Thyroid gland (tissue), 4 donors: ENCODE measurements around the gene LDAH. TPM values are rescaled to one million over a fixed set of nuclear protein-coding genes. Genes with fewer than 3 reads are reported as not detected.
"Not testable (repeated sequence)": the region's sequence is repeated elsewhere in the genome, so short reads cannot be mapped to it uniquely, and the experiment has no call there.

Experiments used
- DNase-seq, 2 donors: peaks; one replicate each; pipeline ENCODE4 v3.0.0-alpha.2; 2019
- H3K27ac ChIP-seq, 3 donors: fragments of 200-600 bp; sonication (generic); 1 replicate in 2 of 3; 2 replicates in 1 of 3; pipeline ENCODE4 v1.5.1; 2016 to 2019; ENCODE audit warnings: mild to moderate bottlenecking in 1 of 3, moderate library complexity in 1 of 3
- H3K27me3 ChIP-seq: fragments of 200-600 bp; sonication (generic); one replicate; pipeline ENCODE4 v1.5.1; 2019
- H3K36me3 ChIP-seq, 2 donors: fragments of 200-600 bp; sonication (generic); one replicate each; pipeline ENCODE4 v1.5.1; 2016 to 2019
- H3K4me1 ChIP-seq, 2 donors: fragments of 200-600 bp; sonication (generic); one replicate each; pipeline ENCODE4 v1.5.1; 2017 to 2019
- H3K4me3 ChIP-seq, 3 donors: fragments of 200-600 bp; sonication (generic); replicated peaks in 1 of 3; 1 replicate in 2 of 3; 2 replicates in 1 of 3; pipeline ENCODE4 v1.5.1; 2016; ENCODE audit warnings: mild to moderate bottlenecking in 1 of 3
- H3K9me3 ChIP-seq: fragments of 200-600 bp; sonication (generic); one replicate; pipeline ENCODE4 v1.5.1; 2017
- POLR2A ChIP-seq, 2 donors: fragments of 450-650 bp; IDR thresholded peaks; one replicate each; pipeline ENCODE4 v1.6.1; 2017; ENCODE audit warnings: antibody characterized with exemption in 2 of 2, mild to moderate bottlenecking in 2 of 2, moderate library complexity in 1 of 2
- WGBS, 2 donors: methylation state at CpG; one replicate each; pipeline ENCODE4 v1.1.5; 2017; 5-methylcytosine and 5-hydroxymethylcytosine counted together
- intact Hi-C: fragments of 100-400 bp; cut with DNase I; formaldehyde crosslinking; loops from one replicate; pipeline ENCODE4 v1.15.1; 2023
- total RNA-seq, 4 donors: library from RNA; depleted of rRNA; stranded (reverse); fragments of >200 nt; gene quantifications; one replicate each; pipeline ENCODE4 v1.2.3, GENCODE V29; 2016
- TF ChIP-seq, protein P1 (sequence below), 6 experiments: fragments of 200-600 bp in 3 of 6; fragments of 450-650 bp in 3 of 6; sonication (generic) in 3 of 6; IDR thresholded peaks; one replicate each; pipeline ENCODE4 v1.5.1; 2016 to 2019; ENCODE audit warnings: antibody characterized with exemption in 6 of 6, mild to moderate bottlenecking in 2 of 6, inconsistent platforms in 1 of 6, moderate library complexity in 1 of 6

Gene LDAH
- total RNA-seq, 4 donors from 2014 or later = 11.6 to 17.2 (median 16.2) TPM

DNA sequence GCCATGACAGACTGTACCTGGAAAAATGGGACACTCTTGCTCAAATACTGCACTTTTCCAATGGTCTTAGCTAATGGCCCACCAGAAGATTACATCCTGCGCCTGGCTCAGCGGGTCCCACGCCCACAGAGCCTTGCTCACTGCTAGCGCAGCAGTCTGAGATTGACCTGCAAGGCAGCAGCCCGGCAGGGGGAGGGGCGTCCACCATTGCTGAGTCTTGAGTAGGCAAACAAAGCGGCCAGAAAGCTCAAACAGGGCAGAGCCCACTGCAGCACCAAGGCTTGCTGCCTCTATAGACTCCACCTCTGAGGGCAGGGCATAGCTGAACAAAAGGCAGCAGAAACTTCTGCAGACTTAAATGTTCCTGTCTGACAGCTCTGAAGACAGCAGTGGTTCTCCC lies 111.3 kb downstream of the LDAH start:
- H3K27ac ChIP-seq, DNase-seq, H3K36me3 ChIP-seq, H3K27me3 ChIP-seq, H3K4me3 ChIP-seq, H3K4me1 ChIP-seq, H3K9me3 ChIP-seq, intact Hi-C loops: not testable (repeated sequence)
- WGBS, 2 donors = 94 to 100% methylated on average over 5 to 7 of the region's 7 CpGs

DNA sequence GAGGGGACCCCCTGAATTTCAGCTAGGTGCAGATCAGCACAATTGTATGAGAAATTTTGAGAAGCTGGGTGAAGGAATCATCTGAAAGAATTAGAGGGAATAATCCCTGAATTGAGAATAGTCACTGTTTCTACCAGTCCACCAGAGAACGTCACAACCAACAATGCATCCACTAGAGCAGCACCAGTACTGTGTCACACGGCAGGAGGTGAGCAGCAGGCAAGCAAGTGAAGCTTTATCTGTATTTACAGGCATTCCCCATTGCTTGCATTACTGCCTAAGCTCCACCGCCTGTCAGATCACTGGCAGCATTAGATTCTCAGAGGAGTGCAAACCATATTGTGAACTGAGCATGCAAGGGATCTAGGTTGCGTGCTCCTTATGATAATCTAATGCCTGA lies 115.3 kb downstream of the LDAH start:
- Histone ChIP-seq H3K27ac (no peak overlapping the region), H3K9me3 (no peaks in the 10 kb centered on the region), H3K4me1 (no peaks in the 10 kb centered on the region), H3K27me3 (no peaks in the 10 kb centered on the region), H3K4me3 (no peak overlapping the region), H3K36me3 (no peaks in the 10 kb centered on the region)
- WGBS, 2 donors = 79% methylated on average over 4 of the region's 4 CpGs
- TF ChIP-seq, protein P1, sequence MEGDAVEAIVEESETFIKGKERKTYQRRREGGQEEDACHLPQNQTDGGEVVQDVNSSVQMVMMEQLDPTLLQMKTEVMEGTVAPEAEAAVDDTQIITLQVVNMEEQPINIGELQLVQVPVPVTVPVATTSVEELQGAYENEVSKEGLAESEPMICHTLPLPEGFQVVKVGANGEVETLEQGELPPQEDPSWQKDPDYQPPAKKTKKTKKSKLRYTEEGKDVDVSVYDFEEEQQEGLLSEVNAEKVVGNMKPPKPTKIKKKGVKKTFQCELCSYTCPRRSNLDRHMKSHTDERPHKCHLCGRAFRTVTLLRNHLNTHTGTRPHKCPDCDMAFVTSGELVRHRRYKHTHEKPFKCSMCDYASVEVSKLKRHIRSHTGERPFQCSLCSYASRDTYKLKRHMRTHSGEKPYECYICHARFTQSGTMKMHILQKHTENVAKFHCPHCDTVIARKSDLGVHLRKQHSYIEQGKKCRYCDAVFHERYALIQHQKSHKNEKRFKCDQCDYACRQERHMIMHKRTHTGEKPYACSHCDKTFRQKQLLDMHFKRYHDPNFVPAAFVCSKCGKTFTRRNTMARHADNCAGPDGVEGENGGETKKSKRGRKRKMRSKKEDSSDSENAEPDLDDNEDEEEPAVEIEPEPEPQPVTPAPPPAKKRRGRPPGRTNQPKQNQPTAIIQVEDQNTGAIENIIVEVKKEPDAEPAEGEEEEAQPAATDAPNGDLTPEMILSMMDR (IDR thresholded peaks at IDR 0.05) = no peak
- no peak for DNase-seq
- intact Hi-C loops = no loop called here

DNA sequence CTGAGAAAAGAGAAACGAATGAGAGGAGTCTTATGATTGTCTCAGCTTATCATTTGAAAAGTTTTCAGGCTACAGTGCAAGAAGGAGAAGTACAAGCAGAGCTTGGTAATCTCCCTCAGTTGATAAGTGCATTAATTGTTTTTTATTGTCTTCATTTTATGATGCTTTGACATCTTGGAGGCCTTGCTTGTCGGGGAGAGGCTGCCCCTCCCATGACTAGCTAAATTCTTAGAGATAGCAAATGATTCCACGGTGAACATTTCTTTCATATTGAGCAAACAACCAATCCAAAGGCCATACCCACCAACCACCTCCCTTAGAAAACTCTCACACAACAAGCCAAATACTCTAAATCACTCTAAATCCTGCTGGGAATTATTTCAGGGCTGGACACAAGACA lies 116.1 kb downstream of the LDAH start:
- Histone ChIP-seq H3K27me3 (no peaks in the 10 kb centered on the region), H3K36me3 (no peaks in the 10 kb centered on the region), H3K4me1 (no peaks in the 10 kb centered on the region), H3K27ac (no peak overlapping the region), H3K4me3 (no peak overlapping the region), H3K9me3 (no peaks in the 10 kb centered on the region)
- intact Hi-C loops = no loop called here
- no peak for DNase-seq
- WGBS, 2 donors = 95 to 98% methylated on average over 3 of the region's 3 CpGs
- TF ChIP-seq, protein P1 (IDR thresholded peaks at IDR 0.05) = no peak
- TF ChIP-seq POLR2A (IDR thresholded peaks at IDR 0.05) = no peak

- Histone ChIP-seq H3K36me3 (no peaks in the 10 kb centered on the region), H3K27ac (no peak overlapping the region), H3K9me3 (no peaks in the 10 kb centered on the region), H3K4me3 (no peak overlapping the region), H3K27me3 (no peaks in the 10 kb centered on the region), H3K4me1 (no peaks in the 10 kb centered on the region)
- TF ChIP-seq, protein P1 (IDR thresholded peaks at IDR 0.05) = no peak
- no peak for TF ChIP-seq POLR2A (IDR thresholded peaks at IDR 0.05)
- DNase-seq = no peak
- intact Hi-C loops = no loop called here
- WGBS, 2 donors = 97 to 99% methylated on average over 2 of the region's 2 CpGs
These were observed 116.7 kb downstream of the LDAH start for GRCh38 chr2:20706217-20706616.

GRCh38 chr2:20704886-20705285 lies 118.0 kb downstream of the LDAH start:
- no peak overlapping the region for H3K4me3 ChIP-seq
- H3K4me1 ChIP-seq = no peaks in the 10 kb centered on the region
- TF ChIP-seq, protein P1 (IDR thresholded peaks at IDR 0.05) = no peak
- TF ChIP-seq POLR2A (IDR thresholded peaks at IDR 0.05) = no peak
- intact Hi-C loops = no loop called here
- no peaks in the 10 kb centered on the region for H3K9me3 ChIP-seq
- WGBS, 2 donors = 77 to 85% methylated on average over 1 of the region's 1 CpG
- H3K27ac ChIP-seq = no peak overlapping the region
- no peaks in the 10 kb centered on the region for H3K36me3 ChIP-seq
- H3K27me3 ChIP-seq = no peaks in the 10 kb centered on the region
- DNase-seq = no peak

- H3K27me3 ChIP-seq = no peaks in the 10 kb centered on the region
- no peaks in the 10 kb centered on the region for H3K9me3 ChIP-seq
- H3K4me3 ChIP-seq = no peak overlapping the region
- intact Hi-C loops = no loop called here
- no peak for DNase-seq
- WGBS, 2 donors = 97 to 98% methylated on average over 5 of the region's 5 CpGs
- H3K27ac ChIP-seq = no peak overlapping the region
- no peaks in the 10 kb centered on the region for H3K4me1 ChIP-seq
- no peaks in the 10 kb centered on the region for H3K36me3 ChIP-seq
- no peak for TF ChIP-seq POLR2A (IDR thresholded peaks at IDR 0.05)
- TF ChIP-seq, protein P1 (IDR thresholded peaks at IDR 0.05) = no peak
These were observed 120.3 kb downstream of the LDAH start for GRCh38 chr2:20702563-20702962.
